GM23248 (cell line): ENCODE data around the gene MINDY4.

ENCODE experiments used
- EZH2 ChIP-seq: fragments of 200-600 bp; sonication (generic); IDR thresholded peaks from 2 replicates; pipeline ENCODE4 v1.6.1; 2018; ENCODE audit warnings: antibody characterized with exemption, mild to moderate bottlenecking; ENCODE audit not compliant: insufficient read depth, poor library complexity, severe bottlenecking
- EZH2phosphoT487 ChIP-seq: fragments of 200-600 bp; sonication (generic); IDR thresholded peaks from 2 replicates; pipeline ENCODE4 v1.6.1; 2018; ENCODE audit warnings: antibody characterized with exemption, moderate library complexity, mild to moderate bottlenecking, low read depth; ENCODE audit not compliant: insufficient read depth

DNA sequence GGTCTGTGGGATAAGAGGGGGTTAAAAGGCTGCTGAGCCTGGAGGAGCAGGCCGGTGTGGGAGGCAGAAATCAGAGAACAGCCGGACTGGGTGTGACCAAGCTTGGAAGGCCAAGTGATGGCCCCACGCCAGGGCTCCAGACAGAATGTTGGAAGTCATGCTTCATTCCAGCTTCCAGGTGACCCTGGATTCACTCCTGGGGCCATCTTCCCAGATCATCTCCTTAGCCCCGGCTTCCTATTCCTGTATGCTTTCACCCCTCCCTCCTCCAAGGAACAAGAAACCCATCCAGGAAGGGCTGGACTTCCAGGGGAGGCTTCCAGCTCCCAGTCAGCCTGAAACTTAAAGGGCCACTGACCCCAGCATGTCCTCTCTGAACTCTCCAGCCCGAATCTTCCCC lies 18.2 kb upstream of the MINDY4 start:
- TF ChIP-seq EZH2 (no peak), EZH2phosphoT487 (no peak)
